Activated naive CD4-positive, alpha-beta T cell treated with anti-CD3 and anti-CD28 coated beads, Interleukin-2, amount 50 U/mL, for 72 hours (primary cell): Measurements from ENCODE around the gene RNF169. TPM values are rescaled to one million over a fixed set of nuclear protein-coding genes. Genes with fewer than 3 reads are reported as not detected.

Experiments used
- ATAC-seq, 2 donors: fragments of 150-1000 bp; cut with Tn5 transposase; 2 replicates each; pipeline ENCODE4 v1.10.0; 2021; ENCODE audit warnings: mild to moderate bottlenecking in 2 of 2, moderate library complexity in 2 of 2
- DNase-seq, 2 donors: peaks; one replicate each; pipeline ENCODE4 v3.0.0; 2021 to 2022; ENCODE audit warnings: low spot score in 2 of 2
- H3K27ac Mint-ChIP-seq, 2 donors: one replicate each; pipeline ENCODE4 v1.8.0; 2022; ENCODE audit warnings: mild to moderate bottlenecking in 2 of 2, mixed read lengths in 2 of 2
- H3K36me3 Mint-ChIP-seq, 2 donors: one replicate each; pipeline ENCODE4 v1.8.0; 2022; ENCODE audit warnings: mixed read lengths in 2 of 2
- H3K9me3 Mint-ChIP-seq, 2 donors: one replicate each; pipeline ENCODE4 v1.8.0; 2022; ENCODE audit warnings: mixed read lengths in 2 of 2
- total RNA-seq, 2 donors: library from RNA; stranded (reverse); gene quantifications; one replicate each; pipeline ENCODE4 v1.2.3, GENCODE V29; 2022

Gene RNF169
- total RNA-seq, 2 donors from 2014 or later: 14.2 to 15.5 TPM

- Mint-ChIP-seq H3K27ac (no peak overlapping the region), H3K36me3 (peaks cover 56 to 92% of the 10 kb centered on the region in 2 donors), H3K9me3 (peaks cover 22 to 37% of the 10 kb centered on the region in 2 donors)
- ATAC-seq (no peak), DNase-seq (no peak)
Observed at GRCh38 chr11:74826901-74827300, 78.3 kb downstream of the RNF169 start.

- ATAC-seq (no peak), DNase-seq (no peak)
- no peaks in the 10 kb centered on the region for H3K9me3 Mint-ChIP-seq
- peaks cover 12 to 16% of the 10 kb centered on the region in 2 donors for H3K36me3 Mint-ChIP-seq
- no peak overlapping the region for H3K27ac Mint-ChIP-seq
Observed at GRCh38 chr11:74837191-74837590, 88.5 kb downstream of the RNF169 start.

- ATAC-seq (no peak), DNase-seq (no peak)
- H3K9me3 Mint-ChIP-seq: no peaks in the 10 kb centered on the region
- peaks cover 12 to 16% of the 10 kb centered on the region in 2 donors for H3K36me3 Mint-ChIP-seq
- H3K27ac Mint-ChIP-seq: no peak overlapping the region
Observed at GRCh38 chr11:74838188-74838587, 89.5 kb downstream of the RNF169 start.

- ATAC-seq (no peak), DNase-seq (no peak)
- peaks cover 12 to 16% of the 10 kb centered on the region in 2 donors for H3K36me3 Mint-ChIP-seq
- no peaks in the 10 kb centered on the region for H3K9me3 Mint-ChIP-seq
- H3K27ac Mint-ChIP-seq: no peak overlapping the region
Observed at GRCh38 chr11:74839446-74839845, 90.8 kb downstream of the RNF169 start.

GRCh38 chr11:74839971-74840370 lies 91.3 kb downstream of the RNF169 start:
- no peak overlapping the region for H3K27ac Mint-ChIP-seq
- peaks cover 12 to 17% of the 10 kb centered on the region in 2 donors for H3K36me3 Mint-ChIP-seq
- ATAC-seq (no peak), DNase-seq (no peak)
- H3K9me3 Mint-ChIP-seq: no peaks in the 10 kb centered on the region

GRCh38 chr11:74840486-74840885 lies 91.8 kb downstream of the RNF169 start:
- H3K27ac Mint-ChIP-seq: no peak overlapping the region
- H3K9me3 Mint-ChIP-seq: no peaks in the 10 kb centered on the region
- peaks cover 13 to 18% of the 10 kb centered on the region in 2 donors for H3K36me3 Mint-ChIP-seq
- ATAC-seq (no peak), DNase-seq (no peak)

- H3K9me3 Mint-ChIP-seq: no peaks in the 10 kb centered on the region
- peaks cover 4 to 14% of the 10 kb centered on the region in 2 donors for H3K36me3 Mint-ChIP-seq
- DNase-seq (no peak), ATAC-seq (no peak)
- peak overlapping the region in 1 of 2 donors; percentile 19 for H3K27ac Mint-ChIP-seq
Observed at GRCh38 chr11:74842967-74843366, 94.3 kb downstream of the RNF169 start.

GRCh38 chr11:74844072-74844471 lies 95.4 kb downstream of the RNF169 start:
- DNase-seq (no peak), ATAC-seq (no peak)
- H3K27ac Mint-ChIP-seq: peak overlapping the region in 1 of 2 donors; percentile 19
- H3K9me3 Mint-ChIP-seq: no peaks in the 10 kb centered on the region
- peaks cover 4 to 14% of the 10 kb centered on the region in 2 donors for H3K36me3 Mint-ChIP-seq

- DNase-seq (no peak), ATAC-seq (no peak)
- no peak overlapping the region for H3K27ac Mint-ChIP-seq
- no peaks in the 10 kb centered on the region for H3K9me3 Mint-ChIP-seq
- H3K36me3 Mint-ChIP-seq: peaks cover 4 to 14% of the 10 kb centered on the region in 2 donors
Observed at GRCh38 chr11:74844865-74845264, 96.2 kb downstream of the RNF169 start.

GRCh38 chr11:74845978-74846517 lies 97.4 kb downstream of the RNF169 start:
- ATAC-seq (no peak), DNase-seq (no peak)
- no peak overlapping the region for H3K27ac Mint-ChIP-seq
- H3K36me3 Mint-ChIP-seq: peaks cover 4 to 15% of the 10 kb centered on the region in 2 donors
- no peaks in the 10 kb centered on the region for H3K9me3 Mint-ChIP-seq

- no peak for DNase-seq
- no peak for ATAC-seq
- Mint-ChIP-seq H3K9me3 (no peaks in the 10 kb centered on the region), H3K27ac (no peak overlapping the region), H3K36me3 (peaks cover 4 to 22% of the 10 kb centered on the region in 2 donors)
Observed at GRCh38 chr11:74846770-74847169, 98.1 kb downstream of the RNF169 start.

GRCh38 chr11:74847395-74847794 lies 98.7 kb downstream of the RNF169 start:
- H3K27ac Mint-ChIP-seq: peak overlapping the region in 1 of 2 donors; percentile 62
- DNase-seq (no peak), ATAC-seq (no peak)
- peaks cover 4 to 29% of the 10 kb centered on the region in 2 donors for H3K36me3 Mint-ChIP-seq
- no peaks in the 10 kb centered on the region for H3K9me3 Mint-ChIP-seq

- no peaks in the 10 kb centered on the region for H3K9me3 Mint-ChIP-seq
- ATAC-seq (no peak), DNase-seq (no peak)
- peaks cover 4 to 33% of the 10 kb centered on the region in 2 donors for H3K36me3 Mint-ChIP-seq
- no peak overlapping the region for H3K27ac Mint-ChIP-seq
Observed at GRCh38 chr11:74847895-74848294, 99.2 kb downstream of the RNF169 start.

GRCh38 chr11:74849525-74850391 lies 101.1 kb downstream of the RNF169 start:
- DNase-seq (no peak), ATAC-seq (no peak)
- Mint-ChIP-seq H3K9me3 (no peaks in the 10 kb centered on the region), H3K36me3 (peaks cover 4 to 42% of the 10 kb centered on the region in 2 donors), H3K27ac (peak overlapping the region in 1 of 2 donors; percentile 15)

GRCh38 chr11:74853223-74853622 lies 104.6 kb downstream of the RNF169 start:
- H3K9me3 Mint-ChIP-seq: no peaks in the 10 kb centered on the region
- ATAC-seq: no peak
- no peak for DNase-seq
- H3K36me3 Mint-ChIP-seq: peaks cover 6 to 28% of the 10 kb centered on the region in 2 donors
- no peak overlapping the region for H3K27ac Mint-ChIP-seq

GRCh38 chr11:74860743-74861142 lies 112.1 kb downstream of the RNF169 start:
- Mint-ChIP-seq H3K9me3 (peaks cover 0 to 4% of the 10 kb centered on the region in 2 donors), H3K36me3 (peaks cover 48 to 73% of the 10 kb centered on the region in 2 donors), H3K27ac (peak overlapping the region in 1 of 2 donors; percentile 77)
- no peak for ATAC-seq
- no peak for DNase-seq

GRCh38 chr11:74863410-74863809 lies 114.8 kb downstream of the RNF169 start:
- DNase-seq: no peak
- no peak overlapping the region for H3K27ac Mint-ChIP-seq

More at GRCh38 chr11:74863410-74863809, 114.8 kb downstream of the RNF169 start:
- H3K36me3 Mint-ChIP-seq: peaks cover 65 to 98% of the 10 kb centered on the region in 2 donors
- H3K9me3 Mint-ChIP-seq: peaks cover 17 to 22% of the 10 kb centered on the region in 2 donors
- no peak for ATAC-seq
